Measurements from ENCODE around the gene TMEM127.

DNA sequence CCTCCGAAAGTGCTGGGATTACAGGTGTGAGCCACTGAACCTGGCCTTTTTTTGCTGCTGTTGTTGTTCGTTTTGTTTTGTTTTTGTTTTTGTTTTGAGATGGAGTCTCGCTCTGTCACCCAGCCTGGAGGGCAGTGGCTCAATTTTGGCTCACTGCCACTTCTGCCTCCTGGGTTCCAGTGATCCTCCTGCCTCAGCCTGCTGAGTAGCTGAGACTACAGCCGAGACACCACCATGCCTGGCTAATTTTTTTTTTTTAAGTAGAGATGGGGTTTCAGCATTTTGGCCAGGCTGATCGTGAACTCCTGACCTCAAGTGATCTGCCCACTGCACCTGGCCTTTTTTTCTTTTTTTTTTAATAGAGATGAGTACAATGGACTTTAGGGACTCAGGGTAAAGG, 22.0 kb downstream of the TMEM127 start:
- TF ChIP-seq SIN3A (IDR thresholded peaks at IDR 0.05; ENCODE audit: borderline replicate concordance, insufficient read depth, low read length) (no peak), FOXP2 (optimal IDR thresholded peaks at IDR 0.05; ENCODE audit: borderline replicate concordance, extremely low read depth, extremely low read length, insufficient read depth) (no peak), POLR2AphosphoS5 (IDR thresholded peaks at IDR 0.05; ENCODE audit: low read depth, low read length) (no peak)

All from PFSK-1 (cell line).